Raji (cell line): ENCODE data around the gene LMNTD2.

Experiments used
- POLR2A ChIP-seq: IDR thresholded peaks from 2 replicates; pipeline ENCODE4 v1.6.1; 2011; ENCODE audit warnings: low read depth, low read length, control low read depth; ENCODE audit not compliant: insufficient read depth

Gene LMNTD2

GRCh38 chr11:595400-595799, 34.9 kb upstream of the LMNTD2 start:
- no peak for TF ChIP-seq POLR2A

GRCh38 chr11:593347-593746, 32.8 kb upstream of the LMNTD2 start:
- TF ChIP-seq POLR2A: no peak

GRCh38 chr11:592918-593317, 32.4 kb upstream of the LMNTD2 start:
- TF ChIP-seq POLR2A: no peak

GRCh38 chr11:592501-592900, 32.0 kb upstream of the LMNTD2 start:
- no peak for TF ChIP-seq POLR2A

GRCh38 chr11:590997-591396, 30.5 kb upstream of the LMNTD2 start:
- TF ChIP-seq POLR2A: no peak

- TF ChIP-seq POLR2A: no peak
Measured at GRCh38 chr11:589798-590197, 29.3 kb upstream of the LMNTD2 start.

GRCh38 chr11:587978-588380, 27.4 kb upstream of the LMNTD2 start:
- no peak for TF ChIP-seq POLR2A

GRCh38 chr11:587546-587945, 27.0 kb upstream of the LMNTD2 start:
- no peak for TF ChIP-seq POLR2A

GRCh38 chr11:586376-587316, 26.1 kb upstream of the LMNTD2 start:
- TF ChIP-seq POLR2A: no peak

GRCh38 chr11:584287-584686, 23.7 kb upstream of the LMNTD2 start:
- no peak for TF ChIP-seq POLR2A

GRCh38 chr11:581752-582151, 21.2 kb upstream of the LMNTD2 start:
- no peak for TF ChIP-seq POLR2A

- TF ChIP-seq POLR2A: no peak
Measured at GRCh38 chr11:581342-581741, 20.8 kb upstream of the LMNTD2 start.

GRCh38 chr11:579830-580601, 19.5 kb upstream of the LMNTD2 start:
- TF ChIP-seq POLR2A: no peak

- TF ChIP-seq POLR2A: no peak
Measured at GRCh38 chr11:578276-579035, 17.9 kb upstream of the LMNTD2 start.

- TF ChIP-seq POLR2A: no peak
Measured at GRCh38 chr11:577611-577894, 17.0 kb upstream of the LMNTD2 start.
